ENCODE measurements around the gene PNMA1.
A peak's percentile ranks its signal among the peaks of the same experiment; 100 is the strongest.

Gene PNMA1

DNA sequence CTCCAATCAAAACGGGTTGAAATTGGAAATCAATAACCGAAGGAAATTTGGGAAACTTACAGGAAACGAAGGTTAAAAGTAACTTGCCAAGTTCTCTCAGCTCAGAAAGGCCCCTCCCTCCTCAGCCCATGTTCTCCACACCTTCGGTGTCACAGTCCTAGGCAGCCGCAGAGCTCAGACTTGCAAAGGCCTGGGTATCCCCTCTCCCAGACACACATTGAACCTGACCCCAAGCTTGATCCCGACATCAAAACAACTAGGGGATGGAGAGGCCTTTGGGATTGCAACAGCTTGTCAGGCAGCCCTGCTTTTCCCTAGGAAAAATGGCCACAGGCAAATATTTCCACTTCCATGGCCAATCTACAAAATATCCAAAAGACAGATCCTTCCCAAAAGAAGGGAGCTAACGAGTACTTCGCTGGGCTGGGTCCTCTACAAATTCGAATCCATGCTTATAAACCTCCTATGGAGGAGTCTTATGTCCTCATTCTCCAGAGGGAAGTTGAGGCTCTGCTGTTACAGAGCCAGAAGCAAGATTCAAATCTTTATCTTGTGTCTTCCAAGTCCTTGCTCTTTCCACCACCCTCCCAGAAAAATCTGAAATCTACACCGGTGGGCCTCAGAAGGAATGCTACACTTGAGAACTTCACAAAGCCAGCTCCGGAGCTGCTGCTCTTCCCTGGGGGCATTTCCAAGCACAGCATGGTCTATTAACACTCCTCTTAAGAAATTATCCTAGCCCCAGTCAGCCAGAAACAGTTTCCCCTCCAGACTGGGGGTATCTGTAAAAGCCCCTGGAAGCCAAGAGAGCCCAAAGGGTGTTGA lies 35.7 kb upstream of the PNMA1 start:
- no peak for DNase-seq

GRCh38 chr14:73748858-73749357 lies 34.7 kb upstream of the PNMA1 start:
- DNase-seq, result no peak

DNA sequence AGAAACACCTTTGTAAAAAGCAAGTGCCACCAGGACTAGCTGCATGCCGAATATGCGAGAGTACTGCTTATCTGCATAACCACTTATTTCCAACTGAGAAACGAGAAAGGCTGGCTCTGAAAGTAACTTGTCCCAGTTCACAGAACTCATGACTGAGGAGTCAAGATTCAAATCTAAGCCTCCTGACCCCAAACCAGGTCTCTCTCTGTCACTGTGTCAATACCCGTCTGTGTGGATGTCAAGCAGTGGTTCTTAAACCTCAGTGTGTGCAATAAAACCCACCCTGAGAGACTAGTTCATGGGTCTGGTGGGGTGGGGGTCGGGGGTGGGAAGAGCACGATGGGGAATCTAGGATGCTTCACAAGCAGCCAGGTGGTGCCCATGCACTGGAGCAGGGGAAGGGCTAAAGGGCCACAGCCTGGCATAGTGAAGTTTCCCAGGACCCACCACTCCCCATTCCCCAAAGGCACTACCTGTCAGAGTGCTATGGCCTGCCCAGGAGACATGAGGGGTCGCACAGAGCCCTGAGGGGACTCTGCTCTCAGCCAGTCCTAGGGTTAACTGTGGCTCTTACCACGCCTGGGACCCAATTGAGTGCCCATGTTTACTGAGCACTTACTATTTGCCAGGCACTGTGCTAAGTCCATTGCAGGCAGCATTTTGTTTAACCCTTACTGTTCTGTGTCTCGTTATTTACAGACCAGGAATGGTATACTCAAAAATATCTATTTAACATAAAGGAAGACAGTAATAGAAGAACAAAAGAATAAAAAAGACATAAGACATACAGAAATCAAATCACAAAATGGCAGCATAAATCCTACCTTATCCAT lies 33.4 kb upstream of the PNMA1 start:
- no peak for DNase-seq

DNA sequence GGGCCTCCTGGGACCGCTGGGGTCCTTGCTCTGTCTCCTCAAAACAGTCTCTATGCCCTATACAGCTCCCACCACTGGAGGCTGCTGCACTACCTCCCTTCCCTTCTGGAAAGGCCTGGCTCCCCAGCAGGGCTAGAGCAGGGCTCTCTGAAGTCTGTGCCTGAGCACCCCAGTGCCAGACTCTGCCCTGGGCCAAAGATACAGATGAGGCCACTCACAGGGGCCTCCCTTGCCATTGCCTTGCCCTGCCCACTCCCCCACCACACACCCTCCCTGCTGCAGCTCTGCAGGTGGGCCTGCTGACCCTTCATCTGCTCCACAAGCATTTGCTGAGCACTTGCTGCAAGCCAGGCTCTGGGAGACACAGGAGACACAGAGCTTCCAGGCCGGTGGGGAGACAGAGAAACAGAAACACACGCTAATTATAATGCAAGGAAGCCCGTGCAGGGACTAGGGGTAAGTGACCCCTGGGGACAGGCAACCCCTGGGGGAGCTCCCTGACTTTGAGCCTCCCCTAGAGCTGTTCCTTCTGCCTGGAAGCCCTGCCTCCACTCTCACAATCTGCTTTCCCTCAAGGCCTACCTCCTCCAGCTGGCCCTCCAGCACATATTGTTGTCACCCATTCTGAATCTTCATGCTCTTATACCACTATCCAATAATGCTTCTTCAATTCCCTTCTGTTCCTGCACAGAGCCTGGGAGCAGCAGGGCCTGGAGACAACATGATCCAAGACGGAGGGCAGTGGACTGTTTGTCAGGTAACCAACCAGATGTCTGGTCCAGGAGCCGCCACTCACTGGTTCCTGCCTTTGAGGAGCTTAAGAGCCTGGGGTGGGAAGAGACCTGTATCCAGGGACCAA lies 32.6 kb upstream of the PNMA1 start:
- DNase-seq, result no peak

DNA sequence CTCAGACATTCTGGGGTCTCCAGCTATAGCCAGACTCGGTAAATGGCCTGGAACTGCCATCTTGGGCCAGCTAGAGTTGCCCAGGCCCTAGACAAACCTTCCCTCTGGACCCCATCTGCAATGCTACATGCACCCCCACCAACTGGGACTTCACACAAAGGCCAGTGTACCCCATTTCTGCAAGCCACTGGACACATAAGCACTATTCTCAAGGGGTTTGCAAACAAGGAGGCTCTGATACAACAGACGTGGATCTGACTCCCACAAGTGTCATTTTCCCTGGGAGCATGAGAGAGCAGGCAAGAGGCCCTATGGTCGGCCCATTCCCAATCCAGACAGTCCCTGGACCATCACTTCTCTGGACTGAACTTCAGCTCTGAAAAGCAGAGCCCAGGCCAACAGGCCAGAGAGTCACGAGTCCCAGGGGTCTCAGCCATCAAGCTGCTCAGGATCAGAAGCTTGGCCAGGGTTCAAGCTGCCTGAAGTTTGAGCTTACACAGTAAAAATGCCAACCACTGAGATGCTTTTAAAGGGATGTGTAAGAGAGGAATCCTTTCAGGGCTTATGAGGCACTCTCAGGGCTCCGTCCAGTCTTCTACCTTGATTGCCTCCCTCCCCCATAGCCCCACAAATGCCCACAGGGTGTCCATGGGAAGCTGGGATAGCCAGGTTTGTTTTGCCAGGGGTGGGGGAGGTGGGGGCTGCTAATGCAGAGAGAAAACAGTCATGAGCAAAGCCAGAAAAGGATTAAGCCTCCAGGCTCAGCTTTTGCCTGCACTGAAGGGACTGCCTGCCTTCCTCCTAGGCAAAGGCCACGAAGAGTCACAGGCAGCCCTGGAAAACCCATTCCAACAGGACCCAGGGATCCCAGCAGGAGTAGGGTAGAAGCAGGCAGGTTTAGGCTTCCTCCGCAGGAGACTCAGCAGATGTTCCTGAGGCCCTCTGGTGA lies 31.7 kb upstream of the PNMA1 start:
- no peak for DNase-seq

- no peak for DNase-seq
Observed at GRCh38 chr14:73744874-73745529, 30.8 kb upstream of the PNMA1 start.

DNA sequence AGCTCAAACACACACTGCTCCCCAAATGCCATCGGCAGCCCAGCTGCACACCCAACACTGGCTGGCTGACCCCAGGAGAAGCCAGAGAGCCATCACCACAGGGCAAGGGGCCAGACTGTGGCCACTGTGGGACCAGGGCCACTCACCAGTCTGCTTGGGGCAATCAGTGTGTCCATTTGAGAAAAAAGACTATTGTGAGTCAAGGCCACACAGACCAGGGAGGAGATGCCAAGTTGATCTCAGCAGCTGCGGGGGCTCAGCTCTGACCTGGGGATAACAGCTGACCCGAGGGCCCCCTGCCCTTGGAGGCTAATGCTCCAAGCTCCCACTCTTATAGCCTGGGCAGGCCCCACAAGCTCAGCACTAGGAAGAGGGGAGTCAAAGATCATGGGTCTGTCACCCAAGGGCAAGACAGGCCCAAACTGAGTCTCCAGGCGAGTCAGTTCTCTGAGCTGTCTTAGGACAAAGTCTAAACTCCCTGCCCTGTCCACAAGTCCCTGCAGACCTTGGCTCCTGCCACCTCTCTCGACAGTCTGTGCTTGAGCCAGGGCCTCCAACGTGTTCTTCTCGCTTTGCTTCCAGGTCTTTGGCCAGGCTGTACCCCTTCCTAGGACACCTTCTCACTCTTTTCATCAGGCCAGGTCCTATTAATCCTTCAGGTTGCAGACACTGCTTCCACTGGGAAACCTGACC lies 30.1 kb upstream of the PNMA1 start:
- no peak for DNase-seq

- DNase-seq, result peak; percentile 71 to 76
Observed at GRCh38 chr14:73743431-73743931, 29.3 kb upstream of the PNMA1 start.

GRCh38 chr14:73742520-73743238 lies 28.5 kb upstream of the PNMA1 start:
- no peak for DNase-seq

GRCh38 chr14:73741876-73742519 lies 27.8 kb upstream of the PNMA1 start:
- no peak for DNase-seq

DNA sequence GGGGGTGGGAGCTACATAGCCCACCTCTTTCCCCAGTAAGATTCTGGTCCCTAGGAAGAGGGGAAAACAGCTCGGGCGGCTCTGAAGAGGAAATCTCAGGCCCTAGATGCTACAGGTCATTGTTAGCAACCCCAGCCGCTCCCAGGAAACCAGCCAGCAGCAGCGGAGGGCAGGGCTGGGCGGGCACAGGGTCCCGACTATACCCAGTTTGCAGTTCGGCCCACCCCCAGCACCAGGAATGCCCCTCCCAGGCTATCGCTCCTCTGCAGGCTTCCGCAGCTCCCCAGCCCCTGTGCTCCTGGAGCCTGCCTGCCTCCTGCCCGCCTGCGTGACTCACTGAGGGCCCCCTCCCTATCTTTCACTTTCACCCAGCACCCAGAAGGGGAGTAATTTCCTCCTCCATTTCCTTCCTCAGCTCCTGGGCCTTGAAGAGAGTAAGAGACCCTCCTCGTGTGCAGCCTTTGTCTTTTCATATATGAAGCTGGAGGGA lies 27.2 kb upstream of the PNMA1 start:
- DNase-seq, result peak; percentile 73 to 79

- DNase-seq, result no peak
Observed at GRCh38 chr14:73740618-73741326, 26.6 kb upstream of the PNMA1 start.

DNA sequence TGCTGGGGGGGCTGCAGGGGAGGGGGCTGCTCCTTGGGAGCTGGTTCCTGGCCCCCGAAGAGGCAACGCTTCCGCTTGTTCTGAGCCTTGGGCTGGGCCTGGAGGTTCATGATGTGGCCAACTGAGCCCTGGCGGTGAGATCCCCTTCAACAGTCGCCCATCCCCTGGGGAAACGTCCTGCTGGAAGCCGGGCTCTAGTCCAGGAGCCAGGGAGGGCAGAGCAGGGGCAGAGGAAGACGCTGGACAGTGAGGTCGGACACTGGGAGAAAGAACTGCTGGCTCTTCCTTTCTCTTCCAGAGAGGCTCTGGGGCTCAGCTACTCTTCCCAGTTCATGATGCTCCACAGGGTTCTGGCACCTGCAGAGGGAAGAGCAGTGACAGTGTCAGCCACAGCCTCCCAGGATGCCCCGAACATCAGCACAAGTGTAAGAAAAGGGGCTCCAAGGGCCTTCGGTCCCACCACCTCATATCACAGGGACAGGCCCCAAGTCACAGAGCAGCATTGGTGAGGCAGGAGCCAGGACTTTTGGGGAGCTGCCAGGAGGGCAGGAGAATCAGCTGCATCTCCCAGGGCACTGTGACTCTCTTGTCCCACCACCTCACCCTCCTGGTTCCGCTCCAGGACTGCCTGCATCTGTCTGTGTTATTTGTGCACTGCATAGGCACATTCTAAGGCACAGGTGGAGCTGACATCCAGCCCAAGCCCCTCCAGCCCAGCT lies 25.9 kb upstream of the PNMA1 start:
- DNase-seq, result no peak

DNA sequence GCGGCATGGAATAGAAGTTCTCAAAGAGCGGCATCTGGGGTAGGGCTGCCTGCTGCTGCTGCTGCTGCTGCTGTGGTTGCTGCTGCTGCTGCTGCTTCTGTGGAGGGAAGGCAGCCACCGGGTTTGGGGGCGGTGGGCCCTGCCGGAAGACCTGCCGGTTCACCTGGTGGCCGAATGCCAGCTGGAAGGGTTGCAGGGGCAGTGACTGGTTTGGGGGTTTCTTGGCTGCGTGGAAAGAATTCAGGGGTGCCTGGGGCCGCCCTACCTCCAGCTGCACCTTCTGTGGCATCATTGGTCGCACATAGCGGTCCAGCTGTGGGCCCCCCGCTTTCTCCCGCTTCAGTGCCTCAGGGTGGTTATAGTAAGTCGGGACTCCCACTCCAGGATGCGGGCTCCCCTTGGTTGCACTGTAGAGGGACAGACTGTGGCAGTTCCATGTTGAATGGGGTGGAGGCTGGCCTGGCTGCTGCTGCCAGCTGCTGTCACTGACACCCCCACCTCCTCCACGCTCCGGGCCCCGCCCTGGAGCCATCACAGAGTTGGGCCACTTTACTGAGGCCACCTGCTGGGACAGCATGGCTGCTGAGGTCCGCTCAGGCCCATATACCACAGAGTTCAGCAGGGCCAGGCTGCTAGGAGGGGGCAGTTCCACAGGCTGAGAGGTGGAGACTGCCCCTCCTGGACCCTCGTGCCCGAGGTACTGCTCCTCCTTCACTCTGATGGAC lies 25.2 kb upstream of the PNMA1 start:
- no peak for DNase-seq

- DNase-seq, result no peak
Observed at GRCh38 chr14:73738518-73739173, 24.5 kb upstream of the PNMA1 start.

DNA sequence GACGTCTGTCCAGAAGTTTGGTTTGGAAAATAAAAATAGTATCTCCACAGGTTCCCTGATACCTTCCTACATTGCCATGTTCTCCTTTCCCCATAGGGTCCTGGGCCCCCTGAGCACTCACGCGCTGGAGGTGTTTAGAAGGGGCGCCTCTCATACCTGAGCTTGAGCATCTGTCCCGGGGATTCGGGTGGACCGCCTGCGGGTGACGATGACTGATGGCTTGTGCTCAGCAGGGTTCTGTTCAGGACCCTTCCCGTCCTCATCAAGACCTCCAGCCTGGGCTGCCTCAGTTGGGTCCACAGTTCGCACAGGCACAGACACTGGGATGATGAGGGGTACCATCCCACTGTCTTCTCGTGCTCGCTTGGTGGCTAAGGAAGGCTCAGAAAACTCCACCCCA lies 22.7 kb upstream of the PNMA1 start:
- DNase-seq, result no peak
